Prostate gland (tissue), 2 donors: ENCODE data around the gene ANO10. TPM values are rescaled to one million over a fixed set of nuclear protein-coding genes. Genes with fewer than 3 reads are reported as not detected.

Source experiments
- DNase-seq: peaks from one replicate; pipeline ENCODE4 v3.0.0-alpha.2; 2019; ENCODE audit warnings: low spot score
- H3K27ac ChIP-seq, 2 donors: fragments of 200-600 bp; sonication (generic); 2 replicates each; pipeline ENCODE4 v1.5.1; 2017 to 2019
- H3K27me3 ChIP-seq: fragments of 200-600 bp; sonication (generic); replicated peaks from 2 replicates; pipeline ENCODE4 v1.5.1; 2019; ENCODE audit not compliant: insufficient read depth
- H3K36me3 ChIP-seq, 2 donors: fragments of 200-600 bp; sonication (generic); 1 replicate in 1 of 2; 2 replicates in 1 of 2; pipeline versions ENCODE4 v1.5.1 to v1.8.1; 2017 to 2019
- H3K4me1 ChIP-seq: fragments of 200-600 bp; sonication (generic); replicated peaks from 2 replicates; pipeline ENCODE4 v1.5.1; 2019
- H3K4me3 ChIP-seq, 2 donors: fragments of 200-600 bp; sonication (generic); 2 replicates each; pipeline ENCODE4 v1.5.1; 2017 to 2019
- H3K9me3 ChIP-seq: fragments of 200-600 bp; sonication (generic); 2 replicates; pipeline ENCODE4 v1.5.1; 2017
- POLR2A ChIP-seq: fragments of 450-650 bp; IDR thresholded peaks from one replicate; pipeline ENCODE4 v1.6.1; 2016; ENCODE audit warnings: antibody characterized with exemption, mild to moderate bottlenecking
- POLR2AphosphoS5 ChIP-seq: sonication (generic); formaldehyde crosslinking; IDR thresholded peaks from one replicate; pipeline ENCODE4 v1.6.1; 2017; ENCODE audit warnings: antibody characterized with exemption
- WGBS: methylation state at CpG from one replicate; pipeline ENCODE4 v1.1.5; 2018; 5-methylcytosine and 5-hydroxymethylcytosine counted together
- intact Hi-C: fragments of 100-400 bp; cut with DNase I; formaldehyde crosslinking; loops from one replicate; pipeline ENCODE4 v1.14.2; 2022
- total RNA-seq, 2 donors: library from RNA; depleted of rRNA; stranded (reverse); fragments of >200 nt; gene quantifications; one replicate each; pipeline ENCODE4 v1.1.0, GENCODE V29; 2016
- TF ChIP-seq, protein P1 (sequence below), 4 experiments: fragments of 200-600 bp in 2 of 4; fragments of 450-650 bp in 2 of 4; sonication (generic) in 2 of 4; IDR thresholded peaks; 1 replicate in 3 of 4; 2 replicates in 1 of 4; pipeline ENCODE4 v1.5.1; 2016 to 2019; ENCODE audit warnings: antibody characterized with exemption in 4 of 4, mild to moderate bottlenecking in 2 of 4, moderate library complexity in 2 of 4

The ANO10 gene
- total RNA-seq, 2 donors from 2014 or later, result 12.4 to 17.7 TPM

- TF ChIP-seq POLR2A (no peak), POLR2AphosphoS5 (no peak)
- TF ChIP-seq, protein P1, sequence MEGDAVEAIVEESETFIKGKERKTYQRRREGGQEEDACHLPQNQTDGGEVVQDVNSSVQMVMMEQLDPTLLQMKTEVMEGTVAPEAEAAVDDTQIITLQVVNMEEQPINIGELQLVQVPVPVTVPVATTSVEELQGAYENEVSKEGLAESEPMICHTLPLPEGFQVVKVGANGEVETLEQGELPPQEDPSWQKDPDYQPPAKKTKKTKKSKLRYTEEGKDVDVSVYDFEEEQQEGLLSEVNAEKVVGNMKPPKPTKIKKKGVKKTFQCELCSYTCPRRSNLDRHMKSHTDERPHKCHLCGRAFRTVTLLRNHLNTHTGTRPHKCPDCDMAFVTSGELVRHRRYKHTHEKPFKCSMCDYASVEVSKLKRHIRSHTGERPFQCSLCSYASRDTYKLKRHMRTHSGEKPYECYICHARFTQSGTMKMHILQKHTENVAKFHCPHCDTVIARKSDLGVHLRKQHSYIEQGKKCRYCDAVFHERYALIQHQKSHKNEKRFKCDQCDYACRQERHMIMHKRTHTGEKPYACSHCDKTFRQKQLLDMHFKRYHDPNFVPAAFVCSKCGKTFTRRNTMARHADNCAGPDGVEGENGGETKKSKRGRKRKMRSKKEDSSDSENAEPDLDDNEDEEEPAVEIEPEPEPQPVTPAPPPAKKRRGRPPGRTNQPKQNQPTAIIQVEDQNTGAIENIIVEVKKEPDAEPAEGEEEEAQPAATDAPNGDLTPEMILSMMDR (IDR thresholded peaks at IDR 0.05), result no peak
- intact Hi-C loops, result no loop called here
- Histone ChIP-seq H3K27ac (no peak overlapping the region), H3K27me3 (no peaks in the 10 kb centered on the region), H3K9me3 (no peaks in the 10 kb centered on the region), H3K4me3 (no peak overlapping the region), H3K36me3 (no peaks in the 10 kb centered on the region), H3K4me1 (no peaks in the 10 kb centered on the region)
- 91% methylated on average over 9 of the region's 9 CpGs for WGBS
- no peak for DNase-seq
These were observed 220.8 kb downstream of the ANO10 start for GRCh38 chr3:43400781-43401730.

DNA sequence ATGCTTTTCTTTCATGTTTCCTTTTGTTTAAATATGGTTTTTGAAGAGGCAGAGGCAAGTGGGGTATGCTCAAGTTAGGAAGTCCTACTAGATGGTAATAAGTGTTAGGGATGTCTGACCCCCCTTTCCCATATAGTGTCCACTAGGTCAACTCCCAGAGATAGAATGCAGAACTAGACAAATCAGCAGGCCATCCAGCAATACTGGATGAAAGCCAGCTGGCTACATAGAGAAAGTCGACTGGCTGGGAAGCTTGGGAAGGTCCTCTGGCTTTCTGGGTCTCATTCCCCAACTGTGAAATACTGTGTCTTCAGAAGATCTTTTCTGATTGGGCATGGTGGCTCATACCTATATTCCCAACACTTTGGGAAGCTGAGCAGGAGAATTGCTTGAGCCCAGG is 221.6 kb downstream of the ANO10 start:
- no peaks in the 10 kb centered on the region for H3K9me3 ChIP-seq
- DNase-seq, result no peak
- H3K27me3 ChIP-seq, result no peaks in the 10 kb centered on the region
- H3K4me3 ChIP-seq, result no peak overlapping the region
- intact Hi-C loops, result no loop called here
- no peak overlapping the region for H3K27ac ChIP-seq
- no peak for TF ChIP-seq POLR2A
- no peak for TF ChIP-seq POLR2AphosphoS5
- TF ChIP-seq, protein P1 (IDR thresholded peaks at IDR 0.05), result no peak
- 48% methylated on average over 1 of the region's 1 CpG for WGBS
- H3K4me1 ChIP-seq, result no peaks in the 10 kb centered on the region
- H3K36me3 ChIP-seq, result no peaks in the 10 kb centered on the region

GRCh38 chr3:43399034-43399433 is 222.8 kb downstream of the ANO10 start:
- no peak overlapping the region for H3K27ac ChIP-seq
- H3K4me1 ChIP-seq, result no peaks in the 10 kb centered on the region
- WGBS, result 86% methylated on average over 6 of the region's 6 CpGs
- no peaks in the 10 kb centered on the region for H3K27me3 ChIP-seq
- no peaks in the 10 kb centered on the region for H3K36me3 ChIP-seq
- intact Hi-C loops, result no loop called here
- no peak overlapping the region for H3K4me3 ChIP-seq
- TF ChIP-seq POLR2A (no peak), POLR2AphosphoS5 (no peak)
- TF ChIP-seq, protein P1 (IDR thresholded peaks at IDR 0.05), result no peak
- DNase-seq, result no peak
- no peaks in the 10 kb centered on the region for H3K9me3 ChIP-seq

- Histone ChIP-seq H3K27ac (no peak overlapping the region), H3K4me1 (no peaks in the 10 kb centered on the region), H3K9me3 (no peaks in the 10 kb centered on the region), H3K4me3 (no peak overlapping the region), H3K36me3 (no peaks in the 10 kb centered on the region), H3K27me3 (no peaks in the 10 kb centered on the region)
- intact Hi-C loops, result no loop called here
- WGBS, result 56% methylated on average over 2 of the region's 2 CpGs
- TF ChIP-seq POLR2AphosphoS5 (peak; percentile 12), POLR2A (no peak)
- TF ChIP-seq, protein P1 (IDR thresholded peaks at IDR 0.05), result no peak
- no peak for DNase-seq
These were observed 227.7 kb downstream of the ANO10 start for GRCh38 chr3:43394041-43394554.
